ENCODE data around the gene TAF3. TPM values are rescaled to one million over a fixed set of nuclear protein-coding genes. Genes with fewer than 3 reads are reported as not detected.

Gene TAF3
- total RNA-seq, 2 donors from 2014 or later = 9.9 to 10.8 TPM

- intact Hi-C loops (cut with DNase I) = no loop called here
Observed at GRCh38 chr10:7862121-7862514, 43.8 kb downstream of the TAF3 start.

GRCh38 chr10:7866176-7866575 is 47.9 kb downstream of the TAF3 start:
- intact Hi-C loops (cut with DNase I) = no loop called here
- no peak for DNase-seq (ENCODE audit: low spot score)

More at GRCh38 chr10:7862121-7862514, 43.8 kb downstream of the TAF3 start:
- DNase-seq (ENCODE audit: low spot score) = no peak

GRCh38 chr10:7872041-7872442 is 53.7 kb downstream of the TAF3 start:
- intact Hi-C loops (cut with DNase I) = loop anchor here in 1 of 2 donors (5.0 kb wide), 1 partner anchor 1335 kb away; no protein-coding TSS in a partner anchor
- no peak for DNase-seq (ENCODE audit: low spot score)

GRCh38 chr10:7874864-7875263 is 56.6 kb downstream of the TAF3 start:
- no peak for DNase-seq (ENCODE audit: low spot score)
- intact Hi-C loops (cut with DNase I) = loop anchor here in 1 of 2 donors (5.0 kb wide), 1 partner anchor 1332 kb away; no protein-coding TSS in a partner anchor

GRCh38 chr10:7876541-7877127 is 58.3 kb downstream of the TAF3 start:
- intact Hi-C loops (cut with DNase I) = no loop called here

GRCh38 chr10:7881119-7881518 is 62.8 kb downstream of the TAF3 start:
- no peak for DNase-seq (ENCODE audit: low spot score)
- intact Hi-C loops (cut with DNase I) = no loop called here

More at GRCh38 chr10:7876541-7877127, 58.3 kb downstream of the TAF3 start:
- DNase-seq (ENCODE audit: low spot score) = no peak

GRCh38 chr10:7886056-7886455 is 67.8 kb downstream of the TAF3 start:
- no peak for DNase-seq (ENCODE audit: low spot score)
- intact Hi-C loops (cut with DNase I) = no loop called here

GRCh38 chr10:7887174-7887816 is 69.0 kb downstream of the TAF3 start:
- no peak for DNase-seq (ENCODE audit: low spot score)
- intact Hi-C loops (cut with DNase I) = no loop called here

GRCh38 chr10:7889947-7890542 is 71.7 kb downstream of the TAF3 start:
- DNase-seq (ENCODE audit: low spot score) = no peak
- intact Hi-C loops (cut with DNase I) = no loop called here

GRCh38 chr10:7890781-7891180 is 72.5 kb downstream of the TAF3 start:
- intact Hi-C loops (cut with DNase I) = no loop called here

GRCh38 chr10:7891634-7892033 is 73.3 kb downstream of the TAF3 start:
- DNase-seq (ENCODE audit: low spot score) = no peak
- intact Hi-C loops (cut with DNase I) = no loop called here

More at GRCh38 chr10:7890781-7891180, 72.5 kb downstream of the TAF3 start:
- no peak for DNase-seq (ENCODE audit: low spot score)

- intact Hi-C loops (cut with DNase I) = no loop called here
- DNase-seq (ENCODE audit: low spot score) = no peak
Observed at GRCh38 chr10:7892146-7892545, 73.8 kb downstream of the TAF3 start.

- DNase-seq (ENCODE audit: low spot score) = no peak
- intact Hi-C loops (cut with DNase I) = no loop called here
Observed at GRCh38 chr10:7895699-7896090, 77.4 kb downstream of the TAF3 start.

GRCh38 chr10:7896297-7896696 is 78.0 kb downstream of the TAF3 start:
- no peak for DNase-seq (ENCODE audit: low spot score)
- intact Hi-C loops (cut with DNase I) = no loop called here

GRCh38 chr10:7901256-7901655 is 83.0 kb downstream of the TAF3 start:
- no peak for DNase-seq (ENCODE audit: low spot score)
- intact Hi-C loops (cut with DNase I) = no loop called here

- intact Hi-C loops (cut with DNase I) = no loop called here
- no peak for DNase-seq (ENCODE audit: low spot score)
Observed at GRCh38 chr10:7902413-7902812, 84.1 kb downstream of the TAF3 start.

- intact Hi-C loops (cut with DNase I) = no loop called here
- no peak for DNase-seq (ENCODE audit: low spot score)
Observed at GRCh38 chr10:7903851-7904250, 85.5 kb downstream of the TAF3 start.

- intact Hi-C loops (cut with DNase I) = no loop called here
- no peak for DNase-seq (ENCODE audit: low spot score)
Observed at GRCh38 chr10:7906128-7906527, 87.8 kb downstream of the TAF3 start.

GRCh38 chr10:7908541-7909210 is 90.4 kb downstream of the TAF3 start:
- intact Hi-C loops (cut with DNase I) = no loop called here
- DNase-seq (ENCODE audit: low spot score) = no peak

All from posterior vena cava (tissue), 2 donors.